ENCODE results near the gene PNPLA7.

DNA sequence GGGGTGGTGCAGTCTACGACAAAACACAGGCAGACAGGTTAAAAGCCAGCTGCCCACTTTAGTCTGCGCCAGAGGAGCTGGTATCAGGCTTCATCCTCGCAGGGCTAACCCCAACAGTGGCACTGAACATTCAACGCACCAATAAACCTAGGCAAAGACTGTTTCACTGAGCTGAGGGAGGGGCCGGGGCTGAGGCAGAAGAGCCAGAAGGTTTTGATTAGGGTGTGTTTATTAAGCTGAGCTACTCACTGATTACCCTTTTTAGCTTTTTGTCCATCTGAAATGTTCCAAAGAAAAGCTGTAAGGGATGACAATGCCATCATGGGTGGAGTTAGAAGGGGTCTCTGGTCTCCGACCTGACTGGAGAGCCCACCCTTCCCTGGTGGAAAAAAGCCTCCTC is 38.7 kb upstream of the PNPLA7 start:
- no peak for TF ChIP-seq POLR2A (IDR thresholded peaks at IDR 0.05)
- no peak for TF ChIP-seq POLR2AphosphoS5 (IDR thresholded peaks at IDR 0.05)
- TF ChIP-seq, protein P1, sequence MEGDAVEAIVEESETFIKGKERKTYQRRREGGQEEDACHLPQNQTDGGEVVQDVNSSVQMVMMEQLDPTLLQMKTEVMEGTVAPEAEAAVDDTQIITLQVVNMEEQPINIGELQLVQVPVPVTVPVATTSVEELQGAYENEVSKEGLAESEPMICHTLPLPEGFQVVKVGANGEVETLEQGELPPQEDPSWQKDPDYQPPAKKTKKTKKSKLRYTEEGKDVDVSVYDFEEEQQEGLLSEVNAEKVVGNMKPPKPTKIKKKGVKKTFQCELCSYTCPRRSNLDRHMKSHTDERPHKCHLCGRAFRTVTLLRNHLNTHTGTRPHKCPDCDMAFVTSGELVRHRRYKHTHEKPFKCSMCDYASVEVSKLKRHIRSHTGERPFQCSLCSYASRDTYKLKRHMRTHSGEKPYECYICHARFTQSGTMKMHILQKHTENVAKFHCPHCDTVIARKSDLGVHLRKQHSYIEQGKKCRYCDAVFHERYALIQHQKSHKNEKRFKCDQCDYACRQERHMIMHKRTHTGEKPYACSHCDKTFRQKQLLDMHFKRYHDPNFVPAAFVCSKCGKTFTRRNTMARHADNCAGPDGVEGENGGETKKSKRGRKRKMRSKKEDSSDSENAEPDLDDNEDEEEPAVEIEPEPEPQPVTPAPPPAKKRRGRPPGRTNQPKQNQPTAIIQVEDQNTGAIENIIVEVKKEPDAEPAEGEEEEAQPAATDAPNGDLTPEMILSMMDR (IDR thresholded peaks at IDR 0.05): no peak
- TF ChIP-seq EP300 (IDR thresholded peaks at IDR 0.05): no peak

Measured in suprapubic skin (tissue), 4 donors.